GM12878 (cell line): ENCODE measurements around the gene PAK6. TPM values are rescaled to one million over a fixed set of nuclear protein-coding genes. Genes with fewer than 3 reads are reported as not detected.

Experiments
- ATAC-seq: fragments of 200-7000 bp; cut with Tn5 transposase; 3 replicates; pipeline ENCODE4 v1.9.1; 2020; ENCODE audit warnings: mild to moderate bottlenecking, moderate library complexity
- BruUV-seq: library from RNA; stranded (reverse); fragments of 400-500 nt; replicated peaks from 2 replicates; lab custom pipeline; 2021; lab: Mats Ljungman, UMichigan
- CTCF ChIA-PET: fragments of 300-600 bp; sonication (Branson Sonifier 250); formaldehyde crosslinking; extraction: SDS; loops from one replicate; lab custom pipeline; 2021; ENCODE audit warnings: inconsistent platforms; lab: Yijun Ruan, JAX
- POLR2A ChIA-PET: fragments of 350-600 bp; formaldehyde crosslinking; extraction: SDS; loops from one replicate; lab custom pipeline; 2021; ENCODE audit warnings: inconsistent platforms; lab: Charles Lee
- RAD21 ChIA-PET: fragments of 300-600 bp; sonication (Branson Sonifier 250); formaldehyde crosslinking; loops from one replicate; lab custom pipeline; 2023; ENCODE audit warnings: antibody characterized with exemption; ENCODE audit not compliant: unreplicated experiment; lab: Charles Lee
- SMC1A ChIA-PET: fragments of 300-600 bp; sonication (Branson Sonifier 250); formaldehyde crosslinking; loops from one replicate; lab custom pipeline; 2023; ENCODE audit not compliant: unreplicated experiment, uncharacterized antibody; lab: Charles Lee
- DNase-seq: peaks from one replicate; pipeline ENCODE4 v3.0.0-alpha.2; 2011; ENCODE audit warnings: low read depth, low spot score
- FAIRE-seq: peaks from 3 replicates; lab custom pipeline; 2011; peaks lifted over from hg19 to GRCh38; lab: Jason Lieb, UNC
- H2AFZ ChIP-seq: 2 replicates; pipeline ENCODE4 v1.6.0; 2011; ENCODE audit warnings: low read depth, low read length, control low read depth; ENCODE audit not compliant: control insufficient read depth
- H3K27ac ChIP-seq: 2 replicates; pipeline ENCODE4 v1.5.1; 2011; ENCODE audit warnings: control low read depth; ENCODE audit not compliant: control insufficient read depth, insufficient read depth
- H3K27me3 ChIP-seq, 2 experiments: replicated peaks in 1 of 2; 2 replicates each; pipeline versions ENCODE4 v1.6.0 to v1.6.1; 2011; ENCODE audit warnings: low read length in 1 of 2; ENCODE audit not compliant: control insufficient read depth in 2 of 2, insufficient read depth in 2 of 2
- H3K36me3 ChIP-seq, 2 experiments: 2 replicates each; pipeline ENCODE4 v1.5.1; 2011; ENCODE audit warnings: low read length in 1 of 2; ENCODE audit not compliant: control insufficient read depth in 2 of 2, insufficient read depth in 2 of 2
- H3K4me1 ChIP-seq: 2 replicates; pipeline ENCODE4 v1.6.1; 2011; ENCODE audit warnings: mild to moderate bottlenecking, low read length, moderate library complexity, mixed read lengths; ENCODE audit not compliant: control insufficient read depth, insufficient read depth
- H3K4me2 ChIP-seq: 2 replicates; pipeline ENCODE4 v1.6.0; 2011; ENCODE audit warnings: control low read depth; ENCODE audit not compliant: control insufficient read depth, insufficient read depth
- H3K4me3 ChIP-seq: fragments of 200-600 bp; sonication (generic); 2 replicates; pipeline ENCODE4 v1.5.1; 2016
- H3K79me2 ChIP-seq: 2 replicates; pipeline ENCODE4 v1.6.0; 2011; ENCODE audit warnings: low read length; ENCODE audit not compliant: control insufficient read depth, insufficient read depth
- H3K9ac ChIP-seq: 2 replicates; pipeline ENCODE4 v1.8.0; 2011; ENCODE audit warnings: low read length, control low read depth, mixed read lengths; ENCODE audit not compliant: control insufficient read depth, insufficient read depth
- H3K9me3 ChIP-seq: replicated peaks from 3 replicates; pipeline ENCODE4 v1.5.1; 2011; ENCODE audit warnings: mild to moderate bottlenecking, low read length; ENCODE audit not compliant: control insufficient read depth, insufficient read depth
- H4K20me1 ChIP-seq: 2 replicates; pipeline ENCODE4 v1.6.0; 2011; ENCODE audit not compliant: control insufficient read depth, insufficient read depth
- BHLHE40 ChIP-seq, 2 experiments: fragments of 450-650 bp in 1 of 2; IDR thresholded peaks; 2 replicates each; pipeline ENCODE4 v1.6.1; 2011 to 2017; ENCODE audit warnings: low read depth in 2 of 2, borderline replicate concordance in 1 of 2, improper control_type of control experiment in 1 of 2, low read length in 1 of 2, mild to moderate bottlenecking in 1 of 2
- EGR1 ChIP-seq, 2 experiments: IDR thresholded peaks; 1 replicate in 1 of 2; 2 replicates in 1 of 2; pipeline ENCODE4 v1.6.1; 2011 to 2012; ENCODE audit warnings: low read depth in 2 of 2, low read length in 2 of 2, borderline replicate concordance in 1 of 2, mild to moderate bottlenecking in 1 of 2, moderate library complexity in 1 of 2
- EZH2 ChIP-seq: IDR thresholded peaks from 2 replicates; pipeline ENCODE4 v1.6.1; 2012; ENCODE audit warnings: low read depth, mild to moderate bottlenecking, control low read depth, inconsistent platforms, low read length, borderline replicate concordance; ENCODE audit not compliant: control insufficient read depth
- HCFC1 ChIP-seq: fragments of 150-350 bp; IDR thresholded peaks from 2 replicates; pipeline ENCODE4 v1.6.1; 2014; ENCODE audit warnings: low read length
- HDGF ChIP-seq: fragments of 450-650 bp; IDR thresholded peaks from 2 replicates; pipeline ENCODE4 v1.6.1; 2016; ENCODE audit warnings: antibody characterized with exemption
- IKZF1 ChIP-seq: fragments of 450-650 bp; conservative IDR thresholded peaks from 2 replicates; pipeline ENCODE4 v1.6.1; 2017; ENCODE audit warnings: antibody characterized with exemption, mild to moderate bottlenecking
- MTA2 ChIP-seq: fragments of 450-650 bp; IDR thresholded peaks from 2 replicates; pipeline ENCODE4 v1.6.1; 2016; ENCODE audit warnings: low read depth, mild to moderate bottlenecking, moderate library complexity
- NR2C2 ChIP-seq: IDR thresholded peaks from 2 replicates; pipeline ENCODE4 v1.6.1; 2011; ENCODE audit warnings: borderline replicate concordance, low read depth; ENCODE audit not compliant: control insufficient read depth, insufficient read length
- POLR2A ChIP-seq: IDR thresholded peaks from 2 replicates; pipeline ENCODE4 v1.6.1; 2011; ENCODE audit warnings: low read depth, mild to moderate bottlenecking, low read length
- SMAD1 ChIP-seq: fragments of 450-650 bp; IDR thresholded peaks from 2 replicates; pipeline ENCODE4 v1.6.1; 2018; ENCODE audit warnings: mild to moderate bottlenecking, low read depth; ENCODE audit not compliant: partially characterized antibody
- TCF3 ChIP-seq: IDR thresholded peaks from 2 replicates; pipeline ENCODE4 v1.6.1; 2012; ENCODE audit warnings: low read depth, mild to moderate bottlenecking, low read length, borderline replicate concordance; ENCODE audit not compliant: insufficient read depth
- YY1 ChIP-seq: IDR thresholded peaks from 2 replicates; pipeline ENCODE4 v1.6.1; 2011; ENCODE audit warnings: low read depth, mild to moderate bottlenecking, low read length
- ZBTB4 ChIP-seq: fragments of 450-650 bp; formaldehyde crosslinking; IDR thresholded peaks from 2 replicates; pipeline ENCODE4 v1.4.0; 2022; ENCODE audit warnings: mild to moderate bottlenecking, moderate library complexity
- WGBS: methylation state at CpG from one replicate; pipeline ENCODE4 v1.1.6; 2016; ENCODE audit warnings: low lambda C conversion rate; ENCODE audit not compliant: insufficient replicate concordance, insufficient coverage; ENCODE audit errors: missing lambda C conversion rate; 5-methylcytosine and 5-hydroxymethylcytosine counted together
- in situ Hi-C: fragments of 300-500 bp; cut with MboI; formaldehyde crosslinking; loops from 9 replicates; pipeline ENCODE4 v1.14.3; 2018; ENCODE audit warnings: mixed read lengths
- intact Hi-C: fragments of 100-400 bp; cut with micrococcal nuclease; formaldehyde crosslinking; loops from one replicate; pipeline ENCODE4 v1.14.2; 2022; ENCODE audit not compliant: unreplicated experiment
- polyA plus RNA-seq, 11 experiments: library from polyadenylated mRNA; depleted of rRNA in 4 of 11; unstranded in 6 of 11; stranded (reverse) in 5 of 11; fragments of >200 nt; fragmentation: Nextera tagmentation in 4 of 11; fragmentation: Illumina TruSeq in 1 of 11; extraction: Ambion mirVana in 4 of 11; extraction: Trizol in 1 of 11; gene quantifications; 1 replicate in 1 of 11; 2 replicates in 10 of 11; pipeline versions ENCODE4 v1.2.1 to v1.2.3, GENCODE V29; 2011 to 2016; ENCODE audit warnings: inconsistent platforms in 2 of 11, missing spikeins in 2 of 11, low read depth in 1 of 11
- total RNA-seq, 4 experiments: library from RNA; depleted of rRNA in 3 of 4; stranded (reverse); fragments of >200 nt in 3 of 4; fragmentation: Illumina TruSeq in 1 of 4; extraction: Trizol in 1 of 4; gene quantifications; 2 replicates each; pipeline versions ENCODE4 v1.2.1 to v1.2.3, GENCODE V29; 2013 to 2021
- TF ChIP-seq, protein P1 (sequence below): IDR thresholded peaks from 2 replicates; pipeline ENCODE4 v1.6.1; 2011; ENCODE audit warnings: borderline replicate concordance, low read depth, mild to moderate bottlenecking, moderate library complexity, low read length; ENCODE audit not compliant: insufficient read depth, poor library complexity, severe bottlenecking
- TF ChIP-seq, protein P2 (sequence below): IDR thresholded peaks from 2 replicates; pipeline ENCODE4 v1.6.1; 2012; ENCODE audit warnings: low read depth, low read length, improper control_type of control experiment

The PAK6 gene
- total and polyA plus RNA-seq, 10 of the 15 experiments (the other 5 are each of a cell fraction or from before 2014, with no cell fraction given), result 0.07 to 0.92 (median 0.31) TPM; not detected in 2

GRCh38 chr15:40245666-40246450 lies 7.0 kb downstream of the PAK6 start (continued):
- no peak for TF ChIP-seq ZBTB4
- no peak for TF ChIP-seq YY1
- no peak for TF ChIP-seq BHLHE40 (IDR thresholded peaks at IDR 0.05; ENCODE audit: borderline replicate concordance in 1 of 2, low read depth in 2 of 2, low read length in 1 of 2)

DNA sequence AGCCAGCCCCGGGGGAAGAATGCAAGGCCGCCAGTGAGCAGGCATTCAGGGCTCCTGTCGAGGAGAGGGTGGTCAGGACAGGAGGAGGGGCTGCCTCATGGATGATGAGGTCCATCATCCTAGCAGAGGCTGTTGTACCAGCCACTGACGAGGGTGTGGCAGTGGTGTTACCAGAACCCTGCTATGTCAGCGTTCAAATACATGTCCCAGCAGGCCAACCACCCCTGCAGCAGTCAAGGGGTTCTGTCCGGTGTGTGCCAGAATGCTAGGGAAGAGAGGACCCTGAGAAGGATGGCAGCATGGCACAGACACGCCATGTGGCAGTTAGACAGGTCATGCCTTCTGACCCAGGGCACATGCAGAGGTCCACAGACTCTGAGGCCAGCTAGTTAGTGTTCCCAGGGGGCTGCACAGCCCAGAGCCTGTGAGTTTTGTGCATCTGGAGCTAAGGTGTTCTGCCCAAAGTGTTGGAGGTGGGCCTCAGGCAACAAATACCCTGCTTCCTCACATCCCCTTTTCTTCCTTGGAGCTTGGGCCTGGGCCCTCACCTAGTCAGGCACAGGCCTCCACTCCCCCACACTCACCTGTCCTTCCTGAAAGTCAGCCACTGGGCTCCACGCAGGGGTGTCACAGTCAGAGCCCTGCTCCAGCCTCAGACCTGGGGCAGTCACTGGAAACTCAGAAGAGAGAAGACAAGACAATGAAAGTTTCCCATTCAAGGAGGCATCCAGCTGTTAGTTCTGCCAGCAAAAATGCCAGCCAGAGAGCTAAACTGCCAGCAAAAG lies 7.8 kb downstream of the PAK6 start:
- no peak for ATAC-seq
- RAD21 ChIA-PET, result interaction anchor here (1.1 kb wide), 1 partner anchor 201 kb away, joined by 4 read pairs; no protein-coding TSS in a partner anchor
- Histone ChIP-seq H3K9me3 (no peaks in the 10 kb centered on the region), H4K20me1 (no peaks in the 10 kb centered on the region), H3K4me3 (no peak overlapping the region), H3K4me2 (no peak overlapping the region), H2AFZ (no peak overlapping the region), H3K36me3 (no peaks in the 10 kb centered on the region), H3K9ac (no peak overlapping the region), H3K27ac (no peak overlapping the region), H3K4me1 (no peaks in the 10 kb centered on the region), H3K27me3 (peaks cover 0 to 6% of the 10 kb centered on the region in 2 experiments; a peak in 1 of 4 replicates), H3K79me2 (no peaks in the 10 kb centered on the region)
- no TSS peak for BruUV-seq
- POLR2A ChIA-PET, result interaction anchor here (0.5 kb wide), 1 partner anchor 61 kb away, joined by 3 read pairs; no protein-coding TSS in a partner anchor
- SMC1A ChIA-PET, result interaction anchor here (1.4 kb wide), 1 partner anchor 29 kb away, joined by 4 read pairs; no protein-coding TSS in a partner anchor
- FAIRE-seq, result no peak
- CTCF ChIA-PET, result interaction anchor here (0.6 kb wide), 2 partner anchors 29 to 228 kb away, joined by 3 to 4 read pairs; no protein-coding TSS in a partner anchor
- no peak for DNase-seq
- intact Hi-C loops, result no loop called here
- in situ Hi-C loops, result no loop called here
- 46% methylated on average over 7 of the region's 8 CpGs for WGBS
- TF ChIP-seq, protein P1, sequence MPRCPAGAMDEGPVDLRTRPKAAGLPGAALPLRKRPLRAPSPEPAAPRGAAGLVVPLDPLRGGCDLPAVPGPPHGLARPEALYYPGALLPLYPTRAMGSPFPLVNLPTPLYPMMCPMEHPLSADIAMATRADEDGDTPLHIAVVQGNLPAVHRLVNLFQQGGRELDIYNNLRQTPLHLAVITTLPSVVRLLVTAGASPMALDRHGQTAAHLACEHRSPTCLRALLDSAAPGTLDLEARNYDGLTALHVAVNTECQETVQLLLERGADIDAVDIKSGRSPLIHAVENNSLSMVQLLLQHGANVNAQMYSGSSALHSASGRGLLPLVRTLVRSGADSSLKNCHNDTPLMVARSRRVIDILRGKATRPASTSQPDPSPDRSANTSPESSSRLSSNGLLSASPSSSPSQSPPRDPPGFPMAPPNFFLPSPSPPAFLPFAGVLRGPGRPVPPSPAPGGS, result no peak
- TF ChIP-seq HCFC1 (no peak), MTA2 (no peak), POLR2A (no peak), HDGF (no peak), SMAD1 (no peak), IKZF1 (no peak), EZH2 (no peak), NR2C2 (no peak), EGR1 (IDR thresholded peaks at IDR 0.05; ENCODE audit: borderline replicate concordance in 1 of 2, low read depth in 2 of 2, low read length in 2 of 2) (no peak), TCF3 (no peak)
- TF ChIP-seq, protein P2, sequence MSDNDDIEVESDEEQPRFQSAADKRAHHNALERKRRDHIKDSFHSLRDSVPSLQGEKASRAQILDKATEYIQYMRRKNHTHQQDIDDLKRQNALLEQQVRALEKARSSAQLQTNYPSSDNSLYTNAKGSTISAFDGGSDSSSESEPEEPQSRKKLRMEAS, result no peak
